Esophagus muscularis mucosa (tissue), 4 donors: ENCODE results near the gene HYAL1. TPM values are rescaled to one million over a fixed set of nuclear protein-coding genes. Genes with fewer than 3 reads are reported as not detected.

Experiments used
- DNase-seq: peaks from one replicate; pipeline ENCODE4 v3.0.0-alpha.2; 2017; ENCODE audit errors: extremely low spot score
- H3K27ac ChIP-seq, 4 donors: fragments of 200-600 bp; sonication (generic); replicated peaks in 1 of 4; 1 replicate in 3 of 4; 2 replicates in 1 of 4; pipeline ENCODE4 v1.5.1; 2016 to 2019; ENCODE audit warnings: mild to moderate bottlenecking in 1 of 4
- H3K27me3 ChIP-seq, 4 donors: fragments of 200-600 bp; sonication (generic); one replicate each; pipeline versions ENCODE4 v1.5.1 to v1.6.0; 2016 to 2019
- H3K36me3 ChIP-seq, 4 donors: fragments of 200-600 bp; sonication (generic); one replicate each; pipeline ENCODE4 v1.5.1; 2016 to 2019
- H3K4me1 ChIP-seq, 4 donors: fragments of 200-600 bp; sonication (generic); one replicate each; pipeline ENCODE4 v1.5.1; 2016 to 2019
- H3K4me3 ChIP-seq, 4 donors: fragments of 200-600 bp; sonication (generic); 1 replicate in 2 of 4; 2 replicates in 2 of 4; pipeline ENCODE4 v1.5.1; 2016 to 2019; ENCODE audit warnings: mild to moderate bottlenecking in 4 of 4, moderate library complexity in 1 of 4
- H3K9me3 ChIP-seq, 4 donors: fragments of 200-600 bp; sonication (generic); 1 replicate in 3 of 4; 2 replicates in 1 of 4; pipeline ENCODE4 v1.5.1; 2016 to 2019
- EP300 ChIP-seq: sonication (generic); formaldehyde crosslinking; IDR thresholded peaks from one replicate; pipeline ENCODE4 v1.6.1; 2017; ENCODE audit warnings: antibody characterized with exemption
- POLR2A ChIP-seq: fragments of 450-650 bp; IDR thresholded peaks from one replicate; pipeline ENCODE4 v1.6.1; 2017; ENCODE audit warnings: antibody characterized with exemption, moderate library complexity, mild to moderate bottlenecking, low read depth
- POLR2AphosphoS5 ChIP-seq, 2 donors: sonication (generic); formaldehyde crosslinking; IDR thresholded peaks; one replicate each; pipeline ENCODE4 v1.6.1; 2017; ENCODE audit warnings: antibody characterized with exemption in 2 of 2
- WGBS: methylation state at CpG from one replicate; pipeline ENCODE4 v1.1.5; 2018; 5-methylcytosine and 5-hydroxymethylcytosine counted together
- intact Hi-C: fragments of 100-400 bp; cut with DNase I; formaldehyde crosslinking; loops from one replicate; pipeline ENCODE4 v1.15.1; 2023
- total RNA-seq, 4 donors: library from RNA; depleted of rRNA; stranded (reverse); fragments of >200 nt; gene quantifications; one replicate each; pipeline versions ENCODE4 v1.1.0 to v1.2.1, GENCODE V29; 2016
- TF ChIP-seq, protein P1 (sequence below), 3 experiments: fragments of 200-600 bp in 2 of 3; fragments of 450-650 bp in 1 of 3; sonication (generic) in 2 of 3; IDR thresholded peaks; one replicate each; pipeline ENCODE4 v1.5.1; 2017 to 2019; ENCODE audit warnings: antibody characterized with exemption in 3 of 3, mild to moderate bottlenecking in 2 of 3, moderate library complexity in 1 of 3

HYAL1 gene
- total RNA-seq, 4 donors from 2014 or later: 8.3 to 15.6 (median 9.0) TPM

- Histone ChIP-seq H3K4me3 (peak within 1 kb of the TSS; percentile 55 to 74 (median 63)), H3K36me3 (peaks cover 0 to 4% (median 0%) of the 10 kb centered on the region in 4 donors), H3K4me1 (peaks cover 63 to 93% (median 78%) of the 10 kb centered on the region in 4 donors), H3K27me3 (peaks cover 0 to 8% (median 0%) of the 10 kb centered on the region in 4 donors), H3K9me3 (no peaks in the 10 kb centered on the region), H3K27ac (peak within 1 kb of the TSS; percentile 93 to 100 (median 96))
- WGBS: 35% methylated on average over 18 of the region's 21 CpGs
- intact Hi-C loops: no loop called here
- no peak for DNase-seq
- TF ChIP-seq POLR2AphosphoS5 (IDR thresholded peaks at IDR 0.05) (peak; percentile 8 to 71), EP300 (no peak)
- TF ChIP-seq, protein P1, sequence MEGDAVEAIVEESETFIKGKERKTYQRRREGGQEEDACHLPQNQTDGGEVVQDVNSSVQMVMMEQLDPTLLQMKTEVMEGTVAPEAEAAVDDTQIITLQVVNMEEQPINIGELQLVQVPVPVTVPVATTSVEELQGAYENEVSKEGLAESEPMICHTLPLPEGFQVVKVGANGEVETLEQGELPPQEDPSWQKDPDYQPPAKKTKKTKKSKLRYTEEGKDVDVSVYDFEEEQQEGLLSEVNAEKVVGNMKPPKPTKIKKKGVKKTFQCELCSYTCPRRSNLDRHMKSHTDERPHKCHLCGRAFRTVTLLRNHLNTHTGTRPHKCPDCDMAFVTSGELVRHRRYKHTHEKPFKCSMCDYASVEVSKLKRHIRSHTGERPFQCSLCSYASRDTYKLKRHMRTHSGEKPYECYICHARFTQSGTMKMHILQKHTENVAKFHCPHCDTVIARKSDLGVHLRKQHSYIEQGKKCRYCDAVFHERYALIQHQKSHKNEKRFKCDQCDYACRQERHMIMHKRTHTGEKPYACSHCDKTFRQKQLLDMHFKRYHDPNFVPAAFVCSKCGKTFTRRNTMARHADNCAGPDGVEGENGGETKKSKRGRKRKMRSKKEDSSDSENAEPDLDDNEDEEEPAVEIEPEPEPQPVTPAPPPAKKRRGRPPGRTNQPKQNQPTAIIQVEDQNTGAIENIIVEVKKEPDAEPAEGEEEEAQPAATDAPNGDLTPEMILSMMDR (IDR thresholded peaks at IDR 0.05): no peak
Observed at GRCh38 chr3:50268703-50269451, 34.5 kb downstream of the HYAL1 start, which contains the start of gene SEMA3B. TSS of gene SEMA3B (plus strand) at chr3:50269147. CDS start at chr3:50269241, 94 bp downstream.

- WGBS: 43% methylated on average over 3 of the region's 3 CpGs
- Histone ChIP-seq H3K4me3 (peak overlapping the region; percentile 55 to 74 (median 63)), H3K27ac (peak overlapping the region; percentile 93 to 100 (median 96)), H3K27me3 (peaks cover 0 to 2% (median 0%) of the 10 kb centered on the region in 4 donors), H3K36me3 (no peaks in the 10 kb centered on the region), H3K4me1 (peaks cover 61 to 93% (median 78%) of the 10 kb centered on the region in 4 donors), H3K9me3 (no peaks in the 10 kb centered on the region)
- TF ChIP-seq POLR2A (no peak), POLR2AphosphoS5 (IDR thresholded peaks at IDR 0.05) (no peak), EP300 (no peak)
- TF ChIP-seq, protein P1 (IDR thresholded peaks at IDR 0.05): no peak
- intact Hi-C loops: no loop called here
- no peak for DNase-seq
Observed at GRCh38 chr3:50268276-50268675, 35.1 kb downstream of the HYAL1 start.

DNA sequence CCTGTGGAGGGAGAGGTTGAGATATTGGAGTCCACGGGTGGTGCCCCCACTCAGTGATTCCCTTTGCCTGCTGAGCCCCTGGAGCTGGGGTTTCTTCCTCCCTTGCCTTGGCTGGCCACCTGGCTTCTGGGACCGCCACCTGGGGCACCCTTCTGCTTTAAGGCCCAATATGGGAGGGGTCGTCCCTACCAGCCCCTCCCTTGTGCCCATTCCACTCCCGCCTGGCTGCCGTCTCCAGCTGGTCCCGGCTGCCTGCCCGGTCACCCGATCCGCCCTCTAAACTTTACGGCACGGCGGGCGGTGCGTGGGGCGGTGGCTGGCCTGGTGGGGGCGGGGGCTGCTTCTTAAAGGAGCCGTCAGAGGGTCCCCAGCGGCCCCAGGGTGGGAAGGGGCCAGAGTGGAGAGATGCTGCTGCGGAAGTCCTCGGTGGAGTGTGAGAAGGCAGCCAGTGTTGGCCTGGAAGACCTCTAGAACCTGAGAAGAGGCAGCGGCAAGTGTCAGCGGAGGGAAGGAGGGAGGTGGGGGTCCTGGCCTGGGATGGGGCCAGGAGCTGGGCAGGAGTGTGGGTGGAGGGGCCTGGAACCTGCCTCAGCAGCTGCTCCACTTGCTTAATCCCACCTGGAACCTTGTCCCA is 36.0 kb downstream of the HYAL1 start:
- intact Hi-C loops: no loop called here
- TF ChIP-seq, protein P1 (IDR thresholded peaks at IDR 0.05): no peak
- TF ChIP-seq POLR2AphosphoS5 (IDR thresholded peaks at IDR 0.05) (peak; percentile 84 to 97), POLR2A (peak; percentile 72), EP300 (no peak)
- Histone ChIP-seq H3K27me3 (no peaks in the 10 kb centered on the region), H3K9me3 (no peaks in the 10 kb centered on the region), H3K4me3 (peak overlapping the region; percentile 55 to 74 (median 63)), H3K27ac (peak overlapping the region; percentile 93 to 100 (median 96)), H3K36me3 (no peaks in the 10 kb centered on the region), H3K4me1 (peaks cover 54 to 93% (median 76%) of the 10 kb centered on the region in 4 donors)
- DNase-seq: no peak
- WGBS: 10% methylated on average over 14 of the region's 22 CpGs

DNA sequence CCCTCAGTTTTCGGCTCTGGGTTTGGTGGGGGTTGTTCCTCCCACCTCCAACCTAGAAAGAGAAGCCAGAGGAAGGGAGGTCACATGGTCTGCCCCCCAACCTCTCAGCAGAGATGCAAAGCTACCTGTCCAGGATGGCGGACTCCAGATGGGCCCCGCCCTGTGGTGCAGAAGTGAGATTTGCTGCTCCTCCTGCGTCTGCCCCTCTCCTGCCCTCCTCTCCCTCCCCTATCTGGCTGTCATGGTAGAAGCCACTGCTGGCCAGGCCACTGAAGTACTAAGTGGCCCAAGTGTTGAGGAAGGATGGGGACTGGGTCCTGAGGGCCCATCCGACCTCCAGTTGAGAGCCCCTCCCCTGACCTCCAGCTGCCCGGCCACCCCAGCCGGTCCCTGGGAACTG is 36.5 kb downstream of the HYAL1 start:
- no peak for TF ChIP-seq POLR2A
- no peak for TF ChIP-seq EP300
- Histone ChIP-seq H3K27ac (peak overlapping the region; percentile 93 to 100 (median 96)), H3K27me3 (no peaks in the 10 kb centered on the region), H3K9me3 (no peaks in the 10 kb centered on the region), H3K4me3 (peak overlapping the region; percentile 55 to 74 (median 63)), H3K4me1 (peaks cover 54 to 92% (median 77%) of the 10 kb centered on the region in 4 donors), H3K36me3 (no peaks in the 10 kb centered on the region)
- WGBS: 87% methylated on average over 3 of the region's 7 CpGs
- DNase-seq: no peak
- intact Hi-C loops: no loop called here

DNA sequence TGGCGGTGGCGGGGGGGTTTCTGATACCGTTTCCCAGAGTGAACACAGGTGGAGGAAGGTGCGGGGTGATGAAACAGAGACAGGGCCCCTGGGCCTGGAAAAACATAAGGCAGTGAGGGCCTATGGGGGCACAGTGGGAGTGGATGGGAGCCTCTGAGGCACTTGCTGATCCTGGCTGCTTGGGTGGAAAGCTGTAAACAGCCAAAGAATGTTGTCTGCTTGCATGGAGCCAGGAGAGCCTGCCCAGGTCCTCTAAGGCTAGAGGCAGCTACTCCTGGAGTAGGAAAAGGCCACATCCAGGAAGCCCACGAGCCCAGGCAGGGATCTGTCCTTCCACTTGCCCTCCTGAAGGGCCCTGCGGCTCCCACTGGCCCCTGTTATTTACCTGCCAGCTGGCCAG is 37.4 kb downstream of the HYAL1 start:
- no peaks in the 10 kb centered on the region for H3K9me3 ChIP-seq
- peaks cover 60 to 92% (median 85%) of the 10 kb centered on the region in 4 donors for H3K4me1 ChIP-seq
- H3K27me3 ChIP-seq: no peaks in the 10 kb centered on the region
- DNase-seq: no peak
- peak overlapping the region; percentile 55 to 74 (median 63) for H3K4me3 ChIP-seq
- intact Hi-C loops: no loop called here
- TF ChIP-seq POLR2AphosphoS5 (IDR thresholded peaks at IDR 0.05) (no peak), EP300 (no peak), POLR2A (no peak)
- TF ChIP-seq, protein P1 (IDR thresholded peaks at IDR 0.05): no peak
- peak overlapping the region; percentile 93 to 100 (median 96) for H3K27ac ChIP-seq
- H3K36me3 ChIP-seq: no peaks in the 10 kb centered on the region
- 83% methylated on average over 4 of the region's 6 CpGs for WGBS
